Measurements from ENCODE around the gene CHD6.

Gene CHD6

GRCh38 chr20:41475503-41475902, 142.7 kb downstream of the CHD6 start:
- in situ Hi-C loops (cut with MboI; ENCODE audit: low sequenced_read_pairs): no loop called here

- in situ Hi-C loops (cut with MboI; ENCODE audit: low sequenced_read_pairs): no loop called here
Measured at GRCh38 chr20:41470362-41471095, 147.6 kb downstream of the CHD6 start.

- in situ Hi-C loops (cut with MboI; ENCODE audit: low sequenced_read_pairs): no loop called here
Measured at GRCh38 chr20:41469868-41470267, 148.3 kb downstream of the CHD6 start.

- in situ Hi-C loops (cut with MboI; ENCODE audit: low sequenced_read_pairs): no loop called here
Measured at GRCh38 chr20:41468994-41469600, 149.1 kb downstream of the CHD6 start.

- in situ Hi-C loops (cut with MboI; ENCODE audit: low sequenced_read_pairs): no loop called here
Measured at GRCh38 chr20:41467690-41468089, 150.5 kb downstream of the CHD6 start.

DNA sequence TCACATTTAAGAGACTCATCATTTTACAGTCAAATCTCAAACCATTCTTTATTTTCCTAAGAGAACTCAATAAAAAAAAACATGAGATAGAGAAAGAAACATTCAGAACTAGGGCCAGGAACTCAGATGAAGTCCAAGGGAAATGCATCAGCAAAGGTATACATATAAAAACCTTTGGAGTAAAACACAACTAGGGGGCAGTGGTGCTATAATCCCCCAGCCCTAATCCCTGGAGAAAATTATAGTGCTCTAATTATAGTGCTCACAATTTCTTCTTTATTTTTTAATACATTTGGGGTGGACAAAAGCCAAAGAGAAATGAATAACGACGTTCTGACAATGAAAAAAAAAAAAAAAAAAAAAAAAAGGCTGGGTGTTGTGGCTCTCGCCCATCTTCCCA, 151.0 kb downstream of the CHD6 start:
- in situ Hi-C loops (cut with MboI; ENCODE audit: low sequenced_read_pairs): no loop called here

DNA sequence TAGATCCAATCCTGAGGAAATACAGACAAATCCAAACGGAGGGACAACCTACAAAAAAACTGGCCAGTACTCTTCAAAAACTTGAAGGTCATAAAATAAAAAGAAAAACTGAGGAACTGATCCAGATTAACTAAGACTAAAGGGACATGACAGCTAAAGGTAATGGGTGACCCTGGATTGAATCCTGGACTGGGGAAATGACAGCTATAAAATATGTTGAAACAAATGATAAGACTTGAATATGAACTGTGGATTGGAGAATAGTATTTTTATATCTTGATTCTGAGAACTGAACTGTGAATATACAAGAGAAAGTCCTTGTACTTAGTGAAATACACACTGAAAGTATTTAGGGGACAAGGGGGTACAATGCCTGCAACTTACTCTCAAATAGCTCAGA, 154.6 kb downstream of the CHD6 start:
- in situ Hi-C loops (cut with MboI; ENCODE audit: low sequenced_read_pairs): no loop called here

DNA sequence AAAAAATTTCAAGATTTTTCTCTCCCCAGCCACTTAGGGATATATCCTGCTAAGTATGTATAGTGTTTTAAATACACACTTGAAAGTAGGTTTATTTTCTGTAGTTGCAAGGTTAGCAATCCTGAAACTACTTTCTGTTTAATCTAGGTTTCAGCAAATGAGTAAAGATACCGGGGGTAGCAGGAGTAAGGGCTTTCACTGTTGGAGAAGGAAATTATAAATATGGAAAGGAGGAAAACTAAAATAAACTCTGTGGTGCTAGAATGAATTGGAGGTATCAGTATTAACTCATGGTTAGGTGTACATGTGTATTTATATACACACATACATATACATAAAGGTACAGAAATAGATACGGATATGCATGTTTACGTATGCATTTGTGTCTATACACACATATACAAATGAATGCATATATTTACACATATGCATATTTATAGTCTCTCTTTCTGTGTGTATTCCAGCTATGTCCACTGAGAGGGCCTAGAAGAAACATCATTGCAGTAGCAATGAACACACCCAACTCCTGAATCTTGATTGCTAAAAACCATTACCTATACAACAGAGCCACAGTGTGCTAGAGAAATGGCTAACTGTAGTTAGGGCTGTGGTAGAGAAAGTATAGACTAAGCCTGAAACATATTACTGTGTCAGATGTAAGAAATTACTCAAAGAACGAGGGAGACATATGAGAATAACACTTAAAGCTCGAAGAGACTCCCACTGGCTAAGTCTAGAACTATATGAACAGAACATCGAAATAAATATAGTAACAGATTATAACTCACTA, 155.6 kb downstream of the CHD6 start:
- in situ Hi-C loops (cut with MboI; ENCODE audit: low sequenced_read_pairs): no loop called here

- in situ Hi-C loops (cut with MboI; ENCODE audit: low sequenced_read_pairs): no loop called here
Measured at GRCh38 chr20:41458761-41459160, 159.4 kb downstream of the CHD6 start.

GRCh38 chr20:41457173-41457857, 160.9 kb downstream of the CHD6 start:
- in situ Hi-C loops (cut with MboI; ENCODE audit: low sequenced_read_pairs): no loop called here

GRCh38 chr20:41456351-41456750, 161.8 kb downstream of the CHD6 start:
- in situ Hi-C loops (cut with MboI; ENCODE audit: low sequenced_read_pairs): no loop called here

DNA sequence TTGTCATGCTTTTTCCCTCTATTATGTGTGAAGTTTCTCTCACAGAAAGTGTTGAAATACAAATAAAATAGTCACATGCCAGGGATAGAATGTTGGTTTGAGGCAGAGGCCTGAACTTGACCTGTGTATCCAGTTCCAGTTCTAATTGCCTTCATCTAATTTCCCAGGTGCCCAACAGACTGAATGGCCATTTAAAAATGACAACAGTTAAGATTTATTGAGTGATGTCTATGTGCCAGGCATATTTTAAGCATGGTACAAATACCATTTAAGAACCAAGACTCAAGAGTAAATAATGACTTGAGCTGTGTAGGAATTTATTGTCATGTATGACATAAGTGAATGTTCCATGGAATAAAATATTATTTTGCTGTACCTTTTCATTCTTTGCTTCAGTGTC, 163.9 kb downstream of the CHD6 start:
- in situ Hi-C loops (cut with MboI; ENCODE audit: low sequenced_read_pairs): no loop called here

DNA sequence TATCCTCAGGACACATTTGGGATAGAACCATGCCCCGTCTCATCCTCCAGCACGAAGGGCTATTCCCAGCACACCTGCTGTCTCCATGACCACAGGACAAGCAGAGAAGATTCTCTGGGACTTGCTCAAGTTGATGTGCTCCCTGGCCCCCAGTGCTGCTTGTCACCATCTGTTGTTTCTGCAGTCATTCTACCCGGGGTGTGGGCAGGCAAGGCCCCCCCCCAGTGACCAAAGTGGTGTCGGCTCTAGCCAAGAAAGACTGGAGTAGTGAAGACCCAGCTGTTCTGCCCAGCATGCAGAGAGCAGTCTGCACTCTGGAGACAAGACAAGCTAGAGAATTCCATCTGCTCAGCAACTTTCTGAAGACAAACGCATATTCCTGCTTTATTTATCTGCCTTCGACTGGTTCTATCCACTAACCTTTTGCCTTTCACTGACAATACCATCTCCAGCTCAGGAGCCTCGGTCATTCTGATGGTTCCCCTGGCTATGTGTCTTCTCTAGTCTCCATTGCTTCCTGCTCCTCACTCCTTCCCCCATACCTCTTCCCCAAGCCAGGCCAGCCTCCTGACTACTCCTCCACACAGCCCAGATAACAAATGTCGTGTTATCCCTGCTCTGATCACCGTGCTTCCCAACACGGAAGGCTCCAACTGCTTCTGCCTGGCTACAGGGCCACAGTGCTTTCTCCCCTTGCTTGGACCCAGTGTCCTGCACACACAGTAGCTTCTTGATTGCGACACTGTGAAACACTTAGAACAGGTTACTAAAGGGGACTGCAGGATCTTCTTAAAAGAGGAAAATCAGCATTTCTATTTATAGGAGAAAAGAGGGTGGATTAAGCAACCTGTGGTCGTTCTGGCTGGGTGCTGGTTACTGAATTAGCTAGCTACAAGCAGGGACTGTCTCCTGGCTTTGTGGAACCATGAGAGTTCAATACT, 164.9 kb downstream of the CHD6 start:
- in situ Hi-C loops (cut with MboI; ENCODE audit: low sequenced_read_pairs): no loop called here

- in situ Hi-C loops (cut with MboI; ENCODE audit: low sequenced_read_pairs): no loop called here
Measured at GRCh38 chr20:41452226-41452625, 166.0 kb downstream of the CHD6 start.

- in situ Hi-C loops (cut with MboI; ENCODE audit: low sequenced_read_pairs): no loop called here
Measured at GRCh38 chr20:41447006-41447405, 171.2 kb downstream of the CHD6 start.

DNA sequence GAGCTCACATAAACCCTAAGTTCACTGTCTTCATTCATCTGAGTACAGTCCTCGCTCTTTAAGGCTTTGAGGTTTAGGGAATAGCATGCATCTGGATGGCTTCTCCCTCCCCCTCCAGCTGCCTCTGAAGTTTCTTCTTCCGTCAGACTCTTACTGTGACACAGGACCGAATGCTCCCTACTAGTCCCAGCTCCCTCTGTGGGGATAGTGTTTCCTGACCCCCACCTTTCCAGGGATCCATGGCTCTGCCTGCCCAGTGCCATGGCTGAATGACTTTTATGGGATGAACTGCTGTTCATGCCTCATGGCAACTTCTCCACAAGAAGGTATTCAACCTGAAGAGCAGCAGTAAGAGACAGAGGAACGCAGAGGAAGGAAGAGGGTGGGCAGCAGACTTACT, 171.7 kb downstream of the CHD6 start:
- in situ Hi-C loops (cut with MboI; ENCODE audit: low sequenced_read_pairs): no loop called here

GRCh38 chr20:41444821-41445220, 173.4 kb downstream of the CHD6 start:
- in situ Hi-C loops (cut with MboI; ENCODE audit: low sequenced_read_pairs): no loop called here

GRCh38 chr20:41443691-41444090, 174.5 kb downstream of the CHD6 start:
- in situ Hi-C loops (cut with MboI; ENCODE audit: low sequenced_read_pairs): no loop called here

- in situ Hi-C loops (cut with MboI; ENCODE audit: low sequenced_read_pairs): no loop called here
Measured at GRCh38 chr20:41440882-41441281, 177.3 kb downstream of the CHD6 start.

DNA sequence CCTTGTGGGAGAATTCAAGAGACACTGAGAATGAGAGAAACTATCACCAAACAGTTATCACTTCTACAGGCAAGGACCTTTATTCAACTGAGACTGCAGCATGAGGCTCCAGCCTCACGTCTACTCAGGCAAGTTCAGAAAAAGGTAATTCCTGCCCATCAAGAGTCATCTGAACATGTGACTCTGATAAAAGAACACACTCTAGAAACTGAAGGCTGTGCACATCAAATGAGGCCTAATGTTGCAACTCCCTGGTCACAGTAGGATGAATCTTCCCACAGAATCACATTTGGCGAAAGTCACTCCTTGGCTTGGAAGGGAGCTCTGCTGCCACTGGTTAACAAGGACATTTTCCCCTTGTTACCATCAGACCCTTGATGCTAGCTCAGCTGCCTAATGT, 180.3 kb downstream of the CHD6 start:
- in situ Hi-C loops (cut with MboI; ENCODE audit: low sequenced_read_pairs): no loop called here
